CD4-positive, alpha-beta T cell (primary cell): ENCODE measurements around the gene CES5A. TPM values are rescaled to one million over a fixed set of nuclear protein-coding genes. Genes with fewer than 3 reads are reported as not detected.

ENCODE experiments used
- ATAC-seq: fragments of 200-7000 bp; cut with Tn5 transposase; one replicate; pipeline ENCODE4 v1.10.0; 2022; ENCODE audit warnings: mild to moderate bottlenecking; ENCODE audit not compliant: poor library complexity
- CTCF ChIA-PET: fragments of 350-600 bp; sonication (Branson Sonifier 250); formaldehyde crosslinking; loops from one replicate; lab custom pipeline; 2021; ENCODE audit warnings: antibody characterized with exemption, inconsistent platforms; lab: Charles Lee
- POLR2A ChIA-PET: fragments of 350-600 bp; sonication (Branson Sonifier 250); formaldehyde crosslinking; loops from one replicate; lab custom pipeline; 2021; ENCODE audit warnings: antibody characterized with exemption, inconsistent platforms; lab: Charles Lee
- DNase-seq, 14 experiments: peaks; one replicate each; pipeline ENCODE4 v3.0.0-alpha.2; 2013 to 2020; ENCODE audit warnings: mixed read lengths in 2 of 14
- H3K27ac ChIP-seq, 2 donors: one replicate each; pipeline versions ENCODE4 v1.5.1 to v1.7.0; 2013; ENCODE audit warnings: low read length in 2 of 2, low read depth in 1 of 2, mild to moderate bottlenecking in 1 of 2
- H3K27me3 ChIP-seq, 2 experiments: 1 replicate in 1 of 2; 2 replicates in 1 of 2; pipeline versions ENCODE4 v1.6.1 to v1.7.0; 2013; ENCODE audit warnings: low read length in 2 of 2, control low read depth in 1 of 2, mild to moderate bottlenecking in 1 of 2, moderate library complexity in 1 of 2; ENCODE audit not compliant: insufficient read depth in 2 of 2, control insufficient read depth in 1 of 2
- H3K36me3 ChIP-seq: one replicate; pipeline ENCODE4 v1.6.1; 2013; ENCODE audit warnings: low read length, control low read depth; ENCODE audit not compliant: insufficient read depth
- H3K4me1 ChIP-seq: one replicate; pipeline ENCODE4 v1.6.1; 2013; ENCODE audit warnings: low read length, control low read depth; ENCODE audit not compliant: insufficient read depth
- H3K4me3 ChIP-seq: one replicate; pipeline ENCODE4 v1.5.1; 2013; ENCODE audit warnings: mild to moderate bottlenecking, low read length, moderate library complexity
- H3K9me3 ChIP-seq, 2 experiments: 1 replicate in 1 of 2; 2 replicates in 1 of 2; pipeline versions ENCODE4 v1.6.1 to v1.7.0; 2013; ENCODE audit warnings: low read length in 2 of 2, mild to moderate bottlenecking in 2 of 2, control low read depth in 1 of 2, moderate library complexity in 1 of 2; ENCODE audit not compliant: control insufficient read depth in 1 of 2, insufficient read depth in 1 of 2
- H3K27ac Mint-ChIP-seq: one replicate; pipeline ENCODE4 v1.8.0; 2020; ENCODE audit warnings: mixed read lengths
- H3K27me3 Mint-ChIP-seq: one replicate; pipeline ENCODE4 v1.8.0; 2021; ENCODE audit warnings: mixed read lengths
- H3K36me3 Mint-ChIP-seq: one replicate; pipeline ENCODE4 v1.8.0; 2021; ENCODE audit warnings: low read depth, mixed read lengths
- H3K4me1 Mint-ChIP-seq: one replicate; pipeline ENCODE4 v1.8.0; 2021; ENCODE audit warnings: low read depth, mixed read lengths
- H3K4me3 Mint-ChIP-seq: one replicate; pipeline ENCODE4 v1.8.0; 2020; ENCODE audit warnings: mild to moderate bottlenecking, mixed read lengths
- H3K9me3 Mint-ChIP-seq: one replicate; pipeline ENCODE4 v1.8.0; 2020; ENCODE audit warnings: mixed read lengths
- CTCF ChIP-seq: fragments of 200-600 bp; IDR thresholded peaks from one replicate; pipeline ENCODE4 v1.8.0; 2022; ENCODE audit warnings: antibody characterized with exemption, mild to moderate bottlenecking
- intact Hi-C, 2 experiments: fragments of 100-400 bp; cut with DNase I in 1 of 2; cut with micrococcal nuclease in 1 of 2; formaldehyde crosslinking; loops; one replicate each; pipeline versions ENCODE4 v1.15.1 to v1.9.0; 2023 to 2025; cut with DNase I, micrococcal nuclease
- polyA plus RNA-seq, 2 donors: library from polyadenylated mRNA; unstranded; fragments of 120-200 nt; gene quantifications; one replicate each; pipeline ENCODE4 v1.2.1, GENCODE V29; 2013
- total RNA-seq, 174 experiments: library from RNA in 2 of 174; stranded (reverse) in 2 of 174; gene quantifications; one replicate each; pipeline ENCODE4 v1.2.3 and lab custom pipeline; 2021 to 2026

Gene CES5A
- total RNA-seq (not detected), total RNA-seq (lab: John Stamatoyannopoulos, UW) (0 to 0.22 (median 0) reads per million in 172 experiments)
- not detected for polyA plus RNA-seq (2013, experiment 1 of 2)
- not detected for polyA plus RNA-seq (2013, experiment 2 of 2)

- peaks cover 3% of the 10 kb centered on the region for H3K9me3 Mint-ChIP-seq
- H3K4me3 Mint-ChIP-seq: no peak within 1 kb of the TSS
- no peaks in the 10 kb centered on the region for H3K4me1 Mint-ChIP-seq
- no peaks in the 10 kb centered on the region for H3K36me3 ChIP-seq
- CTCF ChIA-PET: no interaction called here
- no peak within 1 kb of the TSS for H3K4me3 ChIP-seq
- DNase-seq (no peak), ATAC-seq (no peak)
- peaks cover 9% of the 10 kb centered on the region for H3K27me3 Mint-ChIP-seq
- H3K36me3 Mint-ChIP-seq: no peaks in the 10 kb centered on the region
- POLR2A ChIA-PET: no interaction called here
- no peak within 1 kb of the TSS for H3K27ac Mint-ChIP-seq
- H3K9me3 ChIP-seq: peaks cover 0 to 7% of the 10 kb centered on the region in 2 experiments
- H3K27ac ChIP-seq: no peak within 1 kb of the TSS
- intact Hi-C loops: no loop called here
- H3K27me3 ChIP-seq: no peaks in the 10 kb centered on the region
- H3K4me1 ChIP-seq: no peaks in the 10 kb centered on the region
- no peak for TF ChIP-seq CTCF
These were observed at the start of gene CES5A for GRCh38 chr16:55875273-55875672. TSS of gene CES5A (minus strand) at chr16:55875373. CDS start at chr16:55875221, 152 bp downstream.

GRCh38 chr16:55922662-55923061 lies 47.5 kb upstream of the CES5A start:
- intact Hi-C loops: no loop called here
- Mint-ChIP-seq H3K4me3 (no peak overlapping the region), H3K4me1 (no peaks in the 10 kb centered on the region), H3K36me3 (no peaks in the 10 kb centered on the region), H3K9me3 (peaks cover 2% of the 10 kb centered on the region), H3K27me3 (peaks cover 38% of the 10 kb centered on the region), H3K27ac (no peak overlapping the region)
- POLR2A ChIA-PET: no interaction called here
- CTCF ChIA-PET: no interaction called here
- peaks cover 2 to 9% of the 10 kb centered on the region in 2 experiments for H3K9me3 ChIP-seq
- ATAC-seq (no peak), DNase-seq (no peak)
- no peaks in the 10 kb centered on the region for H3K36me3 ChIP-seq
- H3K4me1 ChIP-seq: no peaks in the 10 kb centered on the region
- no peak for TF ChIP-seq CTCF
- peaks cover 7 to 15% of the 10 kb centered on the region in 2 experiments for H3K27me3 ChIP-seq
- H3K4me3 ChIP-seq: no peak overlapping the region
- no peak overlapping the region for H3K27ac ChIP-seq

- Histone ChIP-seq H3K27ac (no peak overlapping the region), H3K4me1 (no peaks in the 10 kb centered on the region), H3K36me3 (no peaks in the 10 kb centered on the region), H3K4me3 (no peak overlapping the region), H3K27me3 (peaks cover 7 to 15% of the 10 kb centered on the region in 2 experiments), H3K9me3 (peaks cover 2 to 9% of the 10 kb centered on the region in 2 experiments)
- Mint-ChIP-seq H3K4me3 (no peak overlapping the region), H3K4me1 (no peaks in the 10 kb centered on the region), H3K36me3 (no peaks in the 10 kb centered on the region), H3K9me3 (peaks cover 2% of the 10 kb centered on the region), H3K27me3 (peaks cover 58% of the 10 kb centered on the region), H3K27ac (no peak overlapping the region)
- ATAC-seq: no peak
- no peak for DNase-seq
- CTCF ChIA-PET: no interaction called here
- no peak for TF ChIP-seq CTCF
- intact Hi-C loops: no loop called here
- POLR2A ChIA-PET: no interaction called here
These were observed 42.4 kb upstream of the CES5A start for GRCh38 chr16:55917373-55918160.
